Measurements from ENCODE around the gene KCNMA1.

DNA sequence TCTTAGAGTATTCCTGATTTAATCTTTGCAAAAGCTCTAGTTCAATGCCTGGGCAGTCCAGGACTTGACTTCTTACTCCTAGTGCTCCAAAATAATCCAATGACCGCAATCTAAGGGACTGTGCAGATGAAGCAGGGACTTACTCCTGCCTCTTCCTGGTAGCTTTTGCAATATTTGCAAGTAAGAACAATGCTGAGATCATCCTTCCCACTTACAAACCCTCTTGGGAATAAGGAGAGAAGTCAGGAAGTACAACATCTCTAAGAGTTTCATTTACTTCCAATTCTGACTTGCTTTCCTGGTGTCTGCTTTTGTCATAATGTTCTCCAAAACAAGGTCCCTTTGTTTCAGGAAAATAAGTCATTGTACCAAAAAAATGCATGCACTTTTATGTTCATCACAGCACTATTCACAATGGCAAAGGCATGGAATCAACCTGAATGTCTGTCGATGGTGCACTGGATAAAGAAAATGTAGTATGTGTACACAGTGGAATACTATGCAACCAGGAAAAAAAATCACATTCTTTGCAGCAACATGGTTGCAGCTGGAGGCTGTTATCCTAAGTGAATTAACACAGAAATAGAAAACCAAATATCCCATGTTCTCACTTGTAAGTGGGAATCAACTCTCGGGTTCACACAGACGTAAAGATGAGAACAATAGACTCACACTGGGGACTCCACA, 7.1 kb upstream of the KCNMA1 start:
- no peak for TF ChIP-seq POLR2AphosphoS5 (IDR thresholded peaks at IDR 0.05)
- TF ChIP-seq, protein P1, sequence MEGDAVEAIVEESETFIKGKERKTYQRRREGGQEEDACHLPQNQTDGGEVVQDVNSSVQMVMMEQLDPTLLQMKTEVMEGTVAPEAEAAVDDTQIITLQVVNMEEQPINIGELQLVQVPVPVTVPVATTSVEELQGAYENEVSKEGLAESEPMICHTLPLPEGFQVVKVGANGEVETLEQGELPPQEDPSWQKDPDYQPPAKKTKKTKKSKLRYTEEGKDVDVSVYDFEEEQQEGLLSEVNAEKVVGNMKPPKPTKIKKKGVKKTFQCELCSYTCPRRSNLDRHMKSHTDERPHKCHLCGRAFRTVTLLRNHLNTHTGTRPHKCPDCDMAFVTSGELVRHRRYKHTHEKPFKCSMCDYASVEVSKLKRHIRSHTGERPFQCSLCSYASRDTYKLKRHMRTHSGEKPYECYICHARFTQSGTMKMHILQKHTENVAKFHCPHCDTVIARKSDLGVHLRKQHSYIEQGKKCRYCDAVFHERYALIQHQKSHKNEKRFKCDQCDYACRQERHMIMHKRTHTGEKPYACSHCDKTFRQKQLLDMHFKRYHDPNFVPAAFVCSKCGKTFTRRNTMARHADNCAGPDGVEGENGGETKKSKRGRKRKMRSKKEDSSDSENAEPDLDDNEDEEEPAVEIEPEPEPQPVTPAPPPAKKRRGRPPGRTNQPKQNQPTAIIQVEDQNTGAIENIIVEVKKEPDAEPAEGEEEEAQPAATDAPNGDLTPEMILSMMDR (IDR thresholded peaks at IDR 0.05): no peak
- TF ChIP-seq EP300 (IDR thresholded peaks at IDR 0.05): no peak
